GM18519 (cell line): ENCODE results near the gene DNAAF5.
A peak's percentile ranks its signal among the peaks of the same experiment; 100 is the strongest.
"Not testable (repeated sequence)": the region's sequence is repeated elsewhere in the genome, so short reads cannot be mapped to it uniquely, and the experiment has no call there.

Experiments used
- ATAC-seq: cut with Tn5 transposase; IDR thresholded peaks from one replicate; pipeline ENCODE4 v1.9.1; 2021; ENCODE audit warnings: mild to moderate bottlenecking, moderate library complexity; ENCODE audit not compliant: unreplicated experiment, low FRiP score

DNAAF5 gene

GRCh38 chr7:800692-801091 lies 74.2 kb downstream of the DNAAF5 start:
- ATAC-seq: no peak

GRCh38 chr7:801351-801750 lies 74.9 kb downstream of the DNAAF5 start:
- not testable (repeated sequence) for ATAC-seq

GRCh38 chr7:801940-802381 lies 75.5 kb downstream of the DNAAF5 start:
- no peak for ATAC-seq

DNA sequence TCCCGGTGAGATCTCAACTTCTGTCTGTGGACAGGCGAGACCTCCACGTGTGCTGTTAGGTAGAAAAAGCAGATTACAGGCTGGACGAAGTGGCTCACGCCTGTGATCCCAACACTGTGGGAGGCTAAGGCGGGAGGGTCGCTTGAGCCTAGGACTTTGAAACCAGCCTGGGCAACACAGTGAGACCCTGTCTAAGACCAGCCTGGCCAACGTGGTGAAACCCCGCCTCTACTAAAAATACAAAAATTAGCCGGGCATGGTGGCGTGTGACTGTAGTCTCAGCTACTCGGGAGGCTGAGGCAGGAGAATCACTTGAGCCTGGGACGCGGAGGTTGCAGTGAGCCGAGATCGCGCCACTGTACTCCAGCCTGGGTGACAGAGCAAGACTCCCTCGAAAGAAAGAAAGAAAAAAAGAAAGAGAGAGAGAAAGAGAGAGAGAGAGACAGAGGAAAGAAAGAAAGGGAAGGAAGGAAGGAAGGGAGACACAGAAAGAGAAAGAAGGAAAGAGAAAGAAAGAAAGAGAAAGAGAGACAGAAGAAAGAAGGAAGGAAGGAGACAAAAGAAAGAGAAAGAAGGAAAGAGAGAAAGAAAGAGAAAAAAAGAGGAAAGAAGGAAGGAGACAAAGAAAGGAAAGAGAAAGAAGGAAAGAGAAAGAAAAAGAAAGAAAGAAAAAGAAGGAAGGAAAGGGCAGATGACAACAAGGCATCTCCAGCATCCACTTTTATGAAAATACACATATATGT lies 76.2 kb downstream of the DNAAF5 start:
- ATAC-seq: no peak

DNA sequence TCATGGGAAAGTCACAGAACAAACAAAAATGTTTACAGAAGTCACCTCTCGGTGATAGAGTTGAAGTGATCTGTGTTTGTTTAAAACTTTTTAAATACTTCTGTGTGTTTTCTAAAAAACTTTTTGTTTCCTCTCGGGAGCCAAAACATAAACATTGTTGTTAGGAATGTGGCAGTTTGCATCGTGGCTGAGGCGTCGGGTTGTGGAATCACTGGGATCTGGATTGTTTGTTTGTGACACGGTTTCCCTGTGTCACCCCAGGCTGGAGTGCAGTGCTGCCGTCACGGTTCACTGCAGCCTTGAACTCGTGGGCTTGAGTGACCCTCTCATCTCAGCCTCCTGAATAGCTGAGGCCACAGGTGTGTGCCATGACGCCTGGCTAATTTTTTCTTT lies 76.7 kb downstream of the DNAAF5 start:
- no peak for ATAC-seq

DNA sequence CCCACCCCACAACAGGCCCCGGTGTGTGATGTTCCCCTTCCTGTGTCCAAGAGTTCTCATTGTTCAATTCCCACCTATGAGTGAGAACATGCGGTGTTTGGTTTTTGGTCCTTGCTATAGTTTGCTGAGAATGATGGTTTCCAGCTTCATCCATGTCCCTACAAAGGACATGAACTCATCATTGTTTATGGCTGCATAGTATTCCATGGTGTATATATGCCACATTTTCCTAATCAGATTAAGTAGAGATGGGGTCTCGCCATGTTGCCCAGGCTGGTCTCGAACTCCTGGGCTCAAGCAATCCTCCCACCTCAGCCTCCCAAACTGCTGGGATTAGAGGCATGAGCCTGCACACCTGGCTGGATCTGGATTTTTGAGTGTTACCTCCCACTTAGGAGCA lies 77.3 kb downstream of the DNAAF5 start:
- not testable (repeated sequence) for ATAC-seq

DNA sequence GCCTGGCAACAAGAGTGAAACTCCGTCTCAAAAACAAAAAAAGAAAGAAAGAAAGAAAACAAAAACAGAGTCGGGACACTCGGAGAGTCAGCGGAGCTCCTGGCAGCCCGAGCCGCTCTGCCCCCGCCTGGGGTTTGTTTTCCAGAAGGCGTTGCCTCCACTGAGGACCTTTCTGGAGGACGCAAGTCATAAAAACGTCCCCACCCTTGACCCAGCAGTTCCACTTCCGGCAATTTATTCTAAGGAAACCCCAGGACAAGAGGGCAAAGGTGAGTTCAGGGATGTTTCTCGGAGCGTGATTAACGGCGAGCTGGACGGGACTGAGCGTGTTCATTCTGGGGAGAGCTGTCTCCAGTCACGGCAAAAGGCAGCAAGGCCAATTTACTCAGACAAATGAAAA lies 78.8 kb downstream of the DNAAF5 start:
- no peak for ATAC-seq

DNA sequence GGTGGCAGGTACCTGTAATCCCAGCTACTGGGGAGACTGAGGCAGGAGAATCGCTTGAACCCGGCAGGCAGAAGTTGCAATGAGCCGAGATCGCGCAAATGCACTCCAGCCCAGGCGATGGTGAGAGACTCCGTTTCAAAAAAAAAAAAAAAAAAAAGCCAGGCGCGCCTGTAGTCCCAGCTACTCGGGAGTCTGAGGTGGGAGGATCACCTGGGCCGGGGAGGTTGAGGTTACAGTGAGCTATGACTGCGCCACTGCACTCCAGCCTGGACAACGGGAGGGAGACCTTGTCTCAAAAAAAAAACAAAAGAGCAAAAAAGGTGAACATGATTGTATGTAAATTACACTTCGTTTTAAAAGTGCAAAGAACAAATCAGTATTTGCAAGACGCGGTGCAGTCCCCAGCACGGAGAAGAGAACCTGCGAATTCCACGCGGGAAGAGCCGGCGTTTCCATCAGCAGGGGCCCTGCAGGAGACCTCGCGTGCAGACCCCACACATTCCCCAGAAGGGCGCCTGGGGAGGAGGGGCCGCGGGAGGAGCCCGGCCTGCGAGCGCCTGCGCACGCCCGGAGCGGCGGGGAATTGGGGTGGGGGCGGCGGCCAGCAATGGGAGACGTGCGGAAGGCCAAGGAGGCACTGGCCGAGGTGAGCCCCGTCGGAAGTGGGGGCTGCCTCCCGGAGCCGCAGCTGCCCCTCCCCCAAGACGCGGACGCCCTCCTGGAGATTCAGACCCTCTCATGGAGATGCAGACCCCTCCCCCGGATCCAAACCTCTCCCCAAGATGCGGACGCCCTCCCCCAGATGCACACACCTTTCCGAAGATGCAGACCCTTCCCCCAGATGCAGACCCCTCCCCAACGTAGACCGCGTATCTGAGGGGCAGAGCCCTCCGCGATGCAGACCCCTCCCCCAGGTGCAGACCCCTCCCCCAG lies 89.1 kb downstream of the DNAAF5 start:
- ATAC-seq: no peak

DNA sequence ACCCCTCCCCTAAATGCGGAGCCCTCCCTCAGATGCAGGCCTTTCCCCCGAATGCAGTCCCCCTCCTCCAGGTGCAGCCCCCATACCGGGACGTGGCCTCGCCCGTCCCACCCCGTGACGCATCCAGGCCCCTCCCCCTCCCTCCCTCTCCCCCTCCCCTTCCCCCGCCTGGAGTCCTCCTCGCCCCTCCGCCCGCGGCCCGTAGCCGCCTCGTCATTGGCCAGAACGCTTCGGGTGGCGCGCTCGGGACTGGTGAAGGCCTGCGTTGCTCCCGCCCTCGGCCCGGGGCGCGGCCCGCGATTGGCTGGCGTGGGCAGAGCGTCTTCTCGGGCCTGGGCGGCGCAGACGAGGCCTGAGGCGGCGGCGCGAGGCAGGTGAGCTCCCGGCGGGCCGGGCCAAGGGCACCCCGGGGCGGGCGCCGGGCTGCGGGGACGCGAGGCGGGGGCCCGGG lies 89.8 kb downstream of the DNAAF5 start:
- ATAC-seq: peak; percentile 67

DNA sequence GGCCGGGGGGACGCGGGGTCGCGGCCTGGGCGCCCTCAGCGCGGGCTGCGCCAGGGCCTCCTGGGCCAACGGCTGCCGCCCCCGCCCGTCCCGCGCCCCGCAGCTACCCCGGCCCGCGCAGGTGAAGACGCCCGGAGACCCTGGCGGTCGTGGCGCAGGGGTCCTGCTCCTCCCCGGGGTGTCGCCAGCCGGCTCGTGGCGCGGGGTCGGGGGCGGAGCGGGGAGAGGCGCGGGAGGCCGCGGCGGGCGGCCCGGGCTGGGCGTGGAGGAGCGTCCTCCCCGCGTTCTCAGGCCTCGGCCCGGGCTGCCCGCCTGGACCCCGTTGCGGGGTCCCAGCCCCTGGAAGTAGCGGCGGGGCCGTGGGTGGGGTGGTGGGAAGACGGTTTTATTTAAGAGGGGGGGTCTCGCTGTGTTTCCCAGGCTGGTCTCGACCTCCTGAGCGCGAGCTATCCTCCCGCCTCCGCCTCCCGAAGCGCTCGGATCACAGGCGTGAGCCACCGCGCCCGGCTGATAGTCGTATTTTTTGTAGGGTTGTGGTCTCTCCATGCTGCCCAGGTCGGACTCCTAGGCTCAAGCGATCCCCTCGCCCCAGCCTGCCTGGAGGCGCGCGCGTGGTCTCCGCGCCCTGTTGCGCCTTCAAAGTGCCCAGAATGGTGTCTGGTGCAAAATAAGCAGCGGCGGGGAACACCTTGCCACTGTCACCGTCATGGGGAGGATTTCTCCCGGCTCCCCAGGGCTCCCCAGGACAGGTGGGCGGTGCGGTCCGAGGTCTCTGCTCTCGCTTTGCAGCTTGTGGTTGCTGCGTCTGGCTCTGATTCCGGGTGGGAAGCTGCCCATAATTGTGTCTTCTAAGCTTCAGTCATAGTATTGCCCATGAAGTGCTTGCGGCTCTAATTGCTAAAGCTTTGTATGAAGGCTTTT lies 90.5 kb downstream of the DNAAF5 start:
- no peak for ATAC-seq

DNA sequence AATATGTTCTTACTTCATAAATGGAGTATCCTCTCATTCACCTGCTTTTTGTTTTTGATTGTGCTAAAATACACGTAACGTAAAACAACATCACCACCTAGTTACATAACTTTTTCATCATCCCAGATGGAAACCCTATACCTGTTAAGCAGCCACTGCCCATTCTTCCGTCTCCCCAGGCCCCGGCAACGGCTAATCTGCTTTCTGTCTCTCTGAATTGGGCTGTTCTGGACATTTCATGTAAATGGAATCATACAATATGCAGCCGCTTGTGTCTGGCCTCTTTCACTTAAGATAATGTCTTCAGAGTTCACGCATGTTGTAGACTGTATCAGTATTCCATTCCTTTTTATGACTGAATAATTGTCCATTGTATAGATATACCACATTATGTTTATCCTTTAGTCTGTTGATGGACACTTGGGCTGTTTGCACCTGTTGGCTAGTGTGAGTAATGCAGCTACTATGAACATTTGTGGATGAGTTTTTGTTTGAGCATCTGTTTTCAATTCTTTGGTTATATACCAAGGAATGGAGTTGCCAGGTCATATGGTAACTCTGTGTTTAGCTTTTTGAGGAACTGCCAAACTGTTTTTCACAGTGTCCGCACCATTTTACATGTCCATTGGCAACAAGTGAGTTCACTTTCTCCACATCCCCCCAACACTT lies 91.7 kb downstream of the DNAAF5 start:
- no peak for ATAC-seq

GRCh38 chr7:820341-820740 lies 93.8 kb downstream of the DNAAF5 start:
- no peak for ATAC-seq

- no peak for ATAC-seq
Observed at GRCh38 chr7:821688-822087, 95.2 kb downstream of the DNAAF5 start.

DNA sequence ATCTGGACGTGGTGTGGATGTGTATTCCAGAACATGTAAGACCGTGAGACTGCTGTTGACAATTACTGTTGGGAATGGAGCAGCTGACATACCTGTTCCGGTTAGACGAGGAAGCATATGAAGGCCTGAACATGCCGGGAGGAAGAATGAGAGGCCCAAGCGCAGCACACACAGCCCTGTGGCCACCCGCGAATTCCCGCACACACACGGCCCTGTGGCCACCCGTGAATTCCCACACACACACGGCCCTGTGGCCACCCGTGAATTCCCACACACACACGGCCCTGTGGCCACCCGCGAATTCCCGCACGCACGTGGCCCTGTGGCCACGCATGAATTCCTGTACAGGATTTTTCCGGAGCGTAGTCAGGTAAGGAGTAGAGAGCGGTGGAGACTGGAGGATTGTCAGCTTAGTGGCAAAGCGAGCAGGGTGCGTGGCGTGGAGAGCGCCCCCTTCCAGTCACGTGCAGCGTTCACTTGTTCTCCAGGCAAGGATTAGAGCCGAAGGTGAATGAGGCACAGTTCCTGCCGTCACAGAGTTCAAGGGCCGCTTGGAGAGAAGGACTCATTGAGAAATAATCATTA lies 96.3 kb downstream of the DNAAF5 start:
- no peak for ATAC-seq

DNA sequence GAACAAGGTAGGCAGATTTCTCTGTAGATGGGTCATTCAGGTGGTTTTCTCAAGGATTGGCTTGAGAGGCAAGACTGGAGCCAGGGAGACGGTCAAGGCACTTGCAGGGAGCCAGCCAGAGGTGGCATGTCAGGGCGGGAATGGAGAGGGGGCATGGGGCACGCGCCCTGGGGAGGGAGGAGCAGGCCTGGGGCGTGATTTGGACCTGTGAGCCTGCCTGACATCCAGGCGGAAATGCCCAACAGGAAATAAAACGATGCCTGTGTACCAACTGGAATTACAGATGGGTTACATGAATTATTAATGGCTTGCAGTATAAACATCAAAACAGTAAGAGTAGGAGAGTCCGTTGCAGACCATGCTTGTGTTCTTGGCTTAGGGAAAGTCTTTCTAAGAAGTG lies 97.2 kb downstream of the DNAAF5 start:
- no peak for ATAC-seq

DNA sequence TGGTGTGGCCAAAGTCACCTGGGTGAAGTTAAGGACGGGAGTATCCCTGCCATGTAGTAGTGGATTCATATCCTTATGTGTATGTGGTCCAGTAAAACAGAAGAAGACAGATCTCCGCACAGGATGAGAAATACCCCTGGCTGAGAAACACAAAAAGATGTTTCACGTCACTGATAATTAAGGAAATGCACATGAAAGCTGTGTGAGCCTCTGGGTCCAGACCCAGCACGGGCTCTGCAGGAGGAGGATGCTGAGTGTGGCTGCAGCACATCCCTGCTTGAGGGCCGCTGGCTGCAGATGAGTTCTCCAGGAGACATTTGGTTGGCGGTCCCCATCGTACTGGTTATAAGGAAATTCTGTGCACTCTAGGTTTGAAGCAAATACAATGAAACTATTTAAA lies 97.6 kb downstream of the DNAAF5 start:
- no peak for ATAC-seq

GRCh38 chr7:824664-825063 lies 98.2 kb downstream of the DNAAF5 start:
- ATAC-seq: no peak

GRCh38 chr7:825386-825785 lies 98.9 kb downstream of the DNAAF5 start:
- ATAC-seq: no peak

DNA sequence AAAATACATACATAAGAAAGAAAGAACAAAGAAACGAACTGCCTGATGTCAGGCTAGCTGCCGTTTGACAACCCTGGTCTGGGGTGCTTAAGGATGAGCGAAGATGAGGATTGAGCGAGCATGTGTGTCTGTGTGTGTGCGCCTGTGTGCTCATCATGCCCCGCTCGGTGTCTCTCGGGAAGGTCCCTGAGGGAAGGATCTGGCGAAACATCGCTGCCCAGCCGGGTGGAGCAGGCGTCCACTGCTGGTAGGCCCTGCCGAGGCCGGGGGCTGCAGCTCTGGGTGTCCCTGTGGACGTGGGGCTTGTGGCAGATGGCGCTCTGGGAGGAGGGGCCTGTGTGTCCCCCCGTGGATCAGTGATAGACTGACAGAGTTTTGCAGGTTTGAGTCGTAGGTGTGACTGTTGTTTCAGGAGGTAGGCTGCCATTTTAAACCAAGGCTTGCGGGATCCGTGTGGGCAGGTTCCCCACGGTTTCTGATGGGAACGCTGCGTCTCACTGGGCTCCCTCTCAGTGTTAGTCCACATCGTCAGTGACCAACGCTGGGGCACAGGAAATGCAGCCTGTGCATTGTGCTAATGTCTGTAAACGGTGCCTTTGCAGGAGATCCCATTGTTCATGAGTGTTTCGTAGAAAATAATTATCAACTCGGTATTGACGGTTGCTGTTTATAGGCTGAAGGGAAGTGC lies 99.9 kb downstream of the DNAAF5 start:
- no peak for ATAC-seq
